ENCODE data around the gene GPANK1. TPM values are rescaled to one million over a fixed set of nuclear protein-coding genes. Genes with fewer than 3 reads are reported as not detected.

GPANK1 gene
- total and polyA plus RNA-seq, 10 of the 15 experiments (the other 5 are each of a cell fraction or from before 2014, with no cell fraction given) = 11.7 to 36.3 (median 17.5) TPM

DNA sequence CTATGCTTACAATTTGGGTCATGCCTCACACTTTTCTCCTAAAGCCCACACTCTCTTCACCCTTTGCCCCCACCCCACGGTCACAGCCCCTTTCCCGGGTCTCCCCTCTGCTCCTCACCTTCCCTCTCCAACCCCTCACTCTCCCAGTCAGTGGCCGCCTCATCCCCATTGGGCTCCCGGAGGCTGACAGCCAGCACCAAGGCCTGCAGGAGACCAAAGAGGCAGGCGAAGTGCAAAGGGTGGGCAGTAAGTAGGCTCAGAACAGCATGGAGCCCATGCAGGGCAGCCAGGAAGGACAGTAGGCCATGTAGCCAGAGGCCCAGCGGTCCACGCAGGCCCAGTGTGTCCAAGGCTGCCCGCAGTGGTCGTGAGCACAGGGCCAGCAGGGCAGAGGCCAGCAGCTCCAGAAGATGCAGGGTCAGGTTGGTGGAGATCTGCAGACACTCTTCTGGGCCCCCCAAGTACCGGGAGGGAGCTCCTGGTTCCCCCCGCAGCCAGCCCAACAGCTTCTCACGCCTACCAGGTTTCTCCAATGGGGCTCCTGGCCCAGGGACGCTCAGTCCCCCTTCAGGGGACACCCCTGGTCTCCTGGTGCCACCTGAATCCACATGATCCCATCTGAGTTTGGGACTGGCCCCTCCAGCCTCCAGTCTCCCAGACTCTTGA lies 5.7 kb downstream of the GPANK1 start:
- intact Hi-C loops (cut with micrococcal nuclease; ENCODE audit: unreplicated experiment) = no loop called here
- ChIA-PET POLR2A (interaction anchor here (0.6 to 0.8 kb wide), 6 partner anchors 37 to 171 kb away, joined by 3 to 6 read pairs (median 4); partner anchors contain the start of gene NFKBIL1), SMC1A (ENCODE audit: uncharacterized antibody, unreplicated experiment) (no interaction called here), RAD21 (ENCODE audit: unreplicated experiment) (interaction anchor here (1.2 to 1.6 kb wide), 2 partner anchors 80 to 108 kb away, joined by 3 to 6 read pairs; partner anchors contain the start of gene MSH5), CTCF (no interaction called here)
- Histone ChIP-seq H2AFZ (ENCODE audit: control insufficient read depth, low read depth, low read length) (no peak overlapping the region), H3K4me3 (peak overlapping the region; percentile 79), H3K79me2 (ENCODE audit: control insufficient read depth, insufficient read depth, low read length) (peaks cover 51% of the 10 kb centered on the region), H3K9me3 (replicated peaks; ENCODE audit: control insufficient read depth, insufficient read depth, low read length) (no peaks in the 10 kb centered on the region; the same call in 2 of the 3 replicates), H3K9ac (ENCODE audit: control insufficient read depth, insufficient read depth, low read length) (peak overlapping the region; percentile 95), H3K27me3 (replicated peaks in 1 of 2; ENCODE audit: control insufficient read depth in 2 of 2, insufficient read depth in 2 of 2, low read length in 1 of 2) (no peaks in the 10 kb centered on the region), H3K4me2 (ENCODE audit: control insufficient read depth, insufficient read depth) (peak overlapping the region; percentile 99), H3K4me1 (ENCODE audit: control insufficient read depth, insufficient read depth, low read length) (peaks cover 42% of the 10 kb centered on the region), H3K27ac (ENCODE audit: control insufficient read depth, insufficient read depth) (peak overlapping the region; percentile 94), H3K36me3 (ENCODE audit: control insufficient read depth in 2 of 2, insufficient read depth in 2 of 2, low read length in 1 of 2) (peaks cover 0 to 12% of the 10 kb centered on the region in 2 experiments), H4K20me1 (ENCODE audit: control insufficient read depth, insufficient read depth) (no peaks in the 10 kb centered on the region)
- ATAC-seq = no peak
- no TSS peak for BruUV-seq (replicated peaks)
- no peak for DNase-seq (ENCODE audit: low read depth, low spot score)
- no peak for FAIRE-seq
- WGBS (ENCODE audit: insufficient coverage, insufficient replicate concordance, low lambda C conversion rate, missing lambda C conversion rate) = 70% methylated on average over 13 of the region's 13 CpGs
- TF ChIP-seq CTCF (IDR thresholded peaks at IDR 0.05 in 2 of 3, conservative IDR thresholded peaks at IDR 0.05 in 1 of 3; ENCODE audit: control insufficient read depth in 2 of 3, extremely low read depth in 1 of 3, insufficient read depth in 1 of 3, low read depth in 3 of 3, low read length in 3 of 3) (no peak), POLR2A (IDR thresholded peaks at IDR 0.05; ENCODE audit: low read depth, low read length) (peak; percentile 48), IKZF1 (conservative IDR thresholded peaks at IDR 0.05) (no peak)
- TF ChIP-seq, protein P1, sequence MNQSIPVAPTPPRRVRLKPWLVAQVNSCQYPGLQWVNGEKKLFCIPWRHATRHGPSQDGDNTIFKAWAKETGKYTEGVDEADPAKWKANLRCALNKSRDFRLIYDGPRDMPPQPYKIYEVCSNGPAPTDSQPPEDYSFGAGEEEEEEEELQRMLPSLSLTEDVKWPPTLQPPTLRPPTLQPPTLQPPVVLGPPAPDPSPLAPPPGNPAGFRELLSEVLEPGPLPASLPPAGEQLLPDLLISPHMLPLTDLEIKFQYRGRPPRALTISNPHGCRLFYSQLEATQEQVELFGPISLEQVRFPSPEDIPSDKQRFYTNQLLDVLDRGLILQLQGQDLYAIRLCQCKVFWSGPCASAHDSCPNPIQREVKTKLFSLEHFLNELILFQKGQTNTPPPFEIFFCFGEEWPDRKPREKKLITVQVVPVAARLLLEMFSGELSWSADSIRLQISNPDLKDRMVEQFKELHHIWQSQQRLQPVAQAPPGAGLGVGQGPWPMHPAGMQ (IDR thresholded peaks at IDR 0.05; ENCODE audit: borderline replicate concordance) = no peak
- in situ Hi-C loops (cut with MboI) = no loop called here

Measured in GM12878 (cell line).